Activated T-helper 2 cell treated with anti-CD3 and anti-CD28 coated beads, Interferon-gamma antibody, Interleukin-2, Interleukin-4, amounts not matched to agents 10 μg/mL and 5 μg/mL and 100 μg/mL, durations not matched to agents 14 hours and 24 hours and 36 hours (primary cell): ENCODE measurements around the gene NCF4. TPM values are rescaled to one million over a fixed set of nuclear protein-coding genes. Genes with fewer than 3 reads are reported as not detected.

ENCODE experiments used
- DNase-seq: peaks from one replicate; pipeline ENCODE4 v3.0.0; 2021; ENCODE audit warnings: low spot score
- H3K27ac Mint-ChIP-seq: one replicate; pipeline ENCODE4 v1.8.0; 2021; ENCODE audit warnings: mixed read lengths
- H3K27me3 Mint-ChIP-seq: one replicate; pipeline ENCODE4 v1.8.0; 2021; ENCODE audit warnings: low read depth, mixed read lengths
- H3K36me3 Mint-ChIP-seq: one replicate; pipeline ENCODE4 v1.8.0; 2021; ENCODE audit warnings: low read depth, mixed read lengths
- H3K4me1 Mint-ChIP-seq: one replicate; pipeline ENCODE4 v1.8.0; 2021; ENCODE audit warnings: low read depth, mixed read lengths
- H3K4me3 Mint-ChIP-seq: one replicate; pipeline ENCODE4 v1.8.0; 2021; ENCODE audit warnings: low read depth, mild to moderate bottlenecking, moderate library complexity, mixed read lengths
- H3K9me3 Mint-ChIP-seq: one replicate; pipeline ENCODE4 v1.8.0; 2021; ENCODE audit warnings: mixed read lengths
- intact Hi-C: fragments of 100-400 bp; cut with micrococcal nuclease; formaldehyde crosslinking; loops from one replicate; pipeline ENCODE4 v1.15.1; 2023
- total RNA-seq: library from RNA; stranded (reverse); gene quantifications from 2 replicates; pipeline ENCODE4 v1.2.3, GENCODE V29; 2022

NCF4 gene
- total RNA-seq, 1 donor from 2014 or later: 15.7 TPM

DNA sequence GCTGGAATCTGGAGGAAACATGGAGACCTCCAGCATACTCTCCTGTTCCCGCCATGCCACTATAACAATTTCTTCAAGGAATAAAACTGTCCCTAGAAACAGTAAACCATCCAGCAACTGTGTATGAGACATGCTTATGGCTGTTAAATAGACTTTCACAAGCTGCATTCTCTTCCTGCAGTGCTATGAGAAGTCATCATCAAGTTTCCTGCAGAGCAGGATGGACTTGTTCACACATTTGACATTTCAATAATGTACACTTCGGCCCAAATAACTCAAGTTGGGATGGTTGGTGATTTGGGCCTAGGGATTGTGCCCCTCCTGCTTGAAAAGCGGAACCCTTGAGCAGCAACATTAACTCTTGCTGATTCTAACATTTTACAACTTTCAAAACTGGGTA is 32.5 kb downstream of the NCF4 start:
- intact Hi-C loops: no loop called here
- peaks cover 19% of the 10 kb centered on the region for H3K9me3 Mint-ChIP-seq
- H3K4me3 Mint-ChIP-seq: no peak overlapping the region
- no peak for DNase-seq
- peaks cover 9% of the 10 kb centered on the region for H3K27me3 Mint-ChIP-seq
- no peak overlapping the region for H3K27ac Mint-ChIP-seq
- peaks cover 7% of the 10 kb centered on the region for H3K36me3 Mint-ChIP-seq
- peaks cover 24% of the 10 kb centered on the region for H3K4me1 Mint-ChIP-seq

DNA sequence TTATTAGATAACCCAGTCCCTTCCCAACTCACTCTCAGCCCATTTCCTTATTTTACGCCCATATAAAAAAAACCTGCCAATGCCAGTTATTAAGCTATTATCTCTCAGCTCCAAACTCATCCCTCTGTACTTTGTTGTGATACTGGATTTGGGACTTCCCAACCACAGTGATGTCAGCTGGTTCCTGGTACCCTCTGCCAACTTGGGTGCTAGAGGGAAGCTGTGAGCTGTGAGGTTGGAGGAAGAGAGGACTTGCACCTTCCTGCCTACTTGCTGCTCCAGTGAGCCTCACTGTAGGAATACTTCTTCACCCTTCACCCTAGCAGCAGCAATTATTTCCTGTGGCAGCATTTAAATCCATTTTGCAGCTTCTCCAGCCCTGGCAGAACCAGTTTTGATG is 33.5 kb downstream of the NCF4 start:
- DNase-seq: no peak
- peaks cover 7% of the 10 kb centered on the region for H3K36me3 Mint-ChIP-seq
- no peak overlapping the region for H3K4me3 Mint-ChIP-seq
- no peak overlapping the region for H3K27ac Mint-ChIP-seq
- peaks cover 15% of the 10 kb centered on the region for H3K9me3 Mint-ChIP-seq
- peaks cover 6% of the 10 kb centered on the region for H3K27me3 Mint-ChIP-seq
- intact Hi-C loops: no loop called here
- H3K4me1 Mint-ChIP-seq: peaks cover 28% of the 10 kb centered on the region

DNA sequence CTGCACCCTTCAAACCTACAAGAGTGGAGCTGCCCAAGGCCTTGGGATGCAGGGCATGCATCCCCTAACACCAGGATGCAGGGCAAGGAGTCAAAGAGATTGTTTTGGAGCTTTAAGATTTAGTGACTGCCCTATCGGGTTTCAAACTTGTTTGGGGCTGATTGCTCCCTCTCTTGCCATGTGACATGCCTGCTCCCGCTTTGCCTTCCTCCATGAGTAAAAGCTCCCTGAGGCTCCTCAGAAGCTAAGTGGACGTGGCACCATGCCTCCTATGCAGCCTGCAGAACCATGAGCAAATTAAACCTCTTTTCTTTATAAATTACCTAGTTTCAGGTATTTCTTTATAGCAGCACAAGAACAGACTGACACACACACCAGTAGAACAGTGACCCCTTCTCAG is 36.8 kb downstream of the NCF4 start:
- Mint-ChIP-seq H3K4me3 (no peak overlapping the region), H3K27me3 (peaks cover 2% of the 10 kb centered on the region), H3K27ac (no peak overlapping the region), H3K9me3 (peaks cover 20% of the 10 kb centered on the region), H3K4me1 (peaks cover 41% of the 10 kb centered on the region), H3K36me3 (peaks cover 7% of the 10 kb centered on the region)
- intact Hi-C loops: no loop called here
- DNase-seq: no peak

DNA sequence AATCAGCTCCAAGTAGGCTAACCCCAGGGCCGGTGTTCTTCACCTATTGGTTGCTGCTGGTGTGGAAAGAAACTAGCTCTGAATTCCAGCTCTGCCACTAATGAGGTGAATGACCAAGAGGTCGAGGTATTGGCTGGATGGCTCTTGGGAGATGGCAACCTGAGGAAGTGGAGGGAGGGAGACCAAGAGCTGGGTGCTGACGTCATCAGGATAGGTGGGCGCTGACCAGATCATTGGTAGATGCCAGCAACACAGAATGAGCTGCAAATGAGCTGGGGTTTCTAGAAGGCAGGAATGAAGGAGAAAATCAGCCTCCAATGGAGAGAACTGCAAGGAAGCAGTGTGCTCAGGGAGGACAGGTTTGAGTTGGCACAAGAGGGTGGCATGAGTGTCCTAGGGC is 37.9 kb downstream of the NCF4 start:
- DNase-seq: no peak
- H3K9me3 Mint-ChIP-seq: peaks cover 21% of the 10 kb centered on the region
- H3K27me3 Mint-ChIP-seq: peaks cover 2% of the 10 kb centered on the region
- intact Hi-C loops: no loop called here
- no peak overlapping the region for H3K27ac Mint-ChIP-seq
- no peak overlapping the region for H3K4me3 Mint-ChIP-seq
- H3K36me3 Mint-ChIP-seq: peaks cover 7% of the 10 kb centered on the region
- H3K4me1 Mint-ChIP-seq: peaks cover 31% of the 10 kb centered on the region

DNA sequence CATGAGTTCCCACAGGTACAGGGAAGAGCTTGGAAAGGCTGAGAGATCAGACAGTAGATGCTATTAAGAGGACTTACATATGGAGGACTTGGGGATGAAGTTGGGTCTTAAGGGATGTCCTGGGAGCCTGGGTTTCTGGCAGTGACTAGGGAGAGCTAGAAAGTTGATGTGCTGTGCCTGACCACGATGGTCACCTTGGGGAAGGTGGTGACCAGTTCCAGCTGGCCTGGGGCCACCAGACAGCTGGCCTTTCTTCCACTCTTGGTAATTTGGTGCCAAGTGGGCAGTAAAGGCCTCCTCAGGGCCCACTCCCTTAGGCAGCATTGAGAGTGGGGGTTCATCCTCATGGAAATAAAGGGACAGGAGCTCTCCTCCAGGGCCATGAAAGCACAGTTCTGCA is 38.7 kb downstream of the NCF4 start:
- Mint-ChIP-seq H3K27ac (no peak overlapping the region), H3K9me3 (peaks cover 21% of the 10 kb centered on the region), H3K27me3 (peaks cover 2% of the 10 kb centered on the region), H3K36me3 (peaks cover 7% of the 10 kb centered on the region), H3K4me1 (peaks cover 31% of the 10 kb centered on the region), H3K4me3 (no peak overlapping the region)
- DNase-seq: no peak
- intact Hi-C loops: no loop called here

DNA sequence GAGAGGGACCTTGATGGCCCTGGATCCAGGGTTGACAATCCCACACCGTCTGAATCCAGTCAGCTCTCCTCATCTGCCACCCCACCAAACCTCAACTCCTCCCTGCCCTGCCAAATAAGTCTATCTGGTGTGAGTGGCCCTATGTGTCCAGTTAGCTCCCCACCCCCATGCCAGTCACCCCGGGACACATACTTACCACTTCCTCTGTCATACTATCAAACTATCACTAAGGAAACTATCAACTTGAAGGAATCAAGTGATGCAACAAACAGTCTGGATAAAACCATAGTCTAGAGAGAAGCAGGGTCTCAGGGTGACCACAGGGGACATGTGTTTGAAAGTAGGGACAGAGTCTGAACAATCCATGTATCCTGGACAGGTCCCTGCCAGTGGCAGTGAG is 39.4 kb downstream of the NCF4 start:
- intact Hi-C loops: loop anchor here (2.0 kb wide), 2 partner anchors 15 to 39 kb away; partner anchors contain the start of gene NCF4
- H3K27ac Mint-ChIP-seq: peak overlapping the region; percentile 95
- peaks cover 16% of the 10 kb centered on the region for H3K9me3 Mint-ChIP-seq
- H3K4me3 Mint-ChIP-seq: no peak overlapping the region
- H3K27me3 Mint-ChIP-seq: peaks cover 4% of the 10 kb centered on the region
- H3K4me1 Mint-ChIP-seq: peaks cover 31% of the 10 kb centered on the region
- peaks cover 3% of the 10 kb centered on the region for H3K36me3 Mint-ChIP-seq
- DNase-seq: no peak

DNA sequence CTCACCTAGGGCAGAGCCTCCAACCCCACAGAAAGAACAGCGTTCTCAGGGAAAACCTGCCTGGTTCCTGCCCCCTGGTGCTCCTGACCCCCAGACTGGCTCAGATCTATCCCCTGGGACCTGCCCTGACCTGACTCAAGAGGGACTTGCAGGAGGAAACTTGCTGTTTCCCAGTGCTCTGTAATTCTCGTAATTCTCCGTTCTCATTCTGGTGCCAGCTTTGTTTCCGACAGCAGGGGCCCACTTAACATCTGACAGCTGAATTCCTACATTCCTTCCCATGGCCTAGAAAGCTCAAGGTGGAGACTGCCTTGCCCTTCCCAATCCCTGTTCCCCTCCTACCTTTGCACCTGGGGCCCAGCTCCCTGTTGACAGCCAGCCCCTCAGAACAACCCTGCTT is 40.1 kb downstream of the NCF4 start:
- Mint-ChIP-seq H3K4me1 (peaks cover 31% of the 10 kb centered on the region), H3K27ac (peak overlapping the region; percentile 95), H3K4me3 (peak overlapping the region; percentile 57), H3K36me3 (no peaks in the 10 kb centered on the region), H3K27me3 (peaks cover 4% of the 10 kb centered on the region), H3K9me3 (peaks cover 13% of the 10 kb centered on the region)
- intact Hi-C loops: loop anchor here (1.0 to 2.0 kb wide), 3 partner anchors 16 to 40 kb away; partner anchors contain the start of gene NCF4
- no peak for DNase-seq

DNA sequence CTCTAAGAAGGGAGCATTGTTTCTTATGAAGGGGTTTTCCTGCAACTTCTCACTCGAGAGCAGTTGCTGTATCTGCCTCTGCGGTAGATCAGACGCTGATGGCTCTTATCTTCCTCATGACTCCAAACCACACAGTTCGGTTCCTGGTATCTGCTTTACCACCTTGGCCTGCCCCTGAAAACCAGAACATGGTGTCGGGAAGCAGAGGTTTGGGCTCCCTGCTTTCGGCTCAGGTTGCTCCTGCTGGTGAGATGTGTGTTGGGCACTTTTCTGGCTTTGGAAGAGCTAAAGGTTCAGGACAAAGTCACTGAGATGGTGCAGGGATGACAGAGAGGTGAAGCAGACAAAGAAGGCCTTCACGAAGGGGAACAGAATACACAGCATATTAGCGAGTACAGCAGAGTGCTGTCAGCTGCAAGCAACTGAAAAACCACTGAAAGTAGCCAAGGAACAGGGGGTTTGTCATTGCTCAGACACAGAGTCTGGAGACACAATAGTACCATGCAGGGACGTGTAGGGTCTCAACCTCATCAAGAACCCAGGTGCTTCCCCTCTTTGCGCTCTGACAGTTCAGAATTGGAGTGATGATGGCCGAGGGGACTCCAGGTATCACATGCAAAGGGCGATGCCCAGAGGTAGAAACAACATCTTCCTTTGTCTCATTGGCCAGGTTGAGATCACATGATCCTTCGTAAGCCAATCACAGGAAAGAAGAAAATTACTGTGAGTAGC is 40.8 kb downstream of the NCF4 start:
- DNase-seq: peak; percentile 57
- intact Hi-C loops: loop anchor here (1.0 to 2.0 kb wide), 3 partner anchors 17 to 41 kb away; partner anchors contain the start of gene NCF4

DNA sequence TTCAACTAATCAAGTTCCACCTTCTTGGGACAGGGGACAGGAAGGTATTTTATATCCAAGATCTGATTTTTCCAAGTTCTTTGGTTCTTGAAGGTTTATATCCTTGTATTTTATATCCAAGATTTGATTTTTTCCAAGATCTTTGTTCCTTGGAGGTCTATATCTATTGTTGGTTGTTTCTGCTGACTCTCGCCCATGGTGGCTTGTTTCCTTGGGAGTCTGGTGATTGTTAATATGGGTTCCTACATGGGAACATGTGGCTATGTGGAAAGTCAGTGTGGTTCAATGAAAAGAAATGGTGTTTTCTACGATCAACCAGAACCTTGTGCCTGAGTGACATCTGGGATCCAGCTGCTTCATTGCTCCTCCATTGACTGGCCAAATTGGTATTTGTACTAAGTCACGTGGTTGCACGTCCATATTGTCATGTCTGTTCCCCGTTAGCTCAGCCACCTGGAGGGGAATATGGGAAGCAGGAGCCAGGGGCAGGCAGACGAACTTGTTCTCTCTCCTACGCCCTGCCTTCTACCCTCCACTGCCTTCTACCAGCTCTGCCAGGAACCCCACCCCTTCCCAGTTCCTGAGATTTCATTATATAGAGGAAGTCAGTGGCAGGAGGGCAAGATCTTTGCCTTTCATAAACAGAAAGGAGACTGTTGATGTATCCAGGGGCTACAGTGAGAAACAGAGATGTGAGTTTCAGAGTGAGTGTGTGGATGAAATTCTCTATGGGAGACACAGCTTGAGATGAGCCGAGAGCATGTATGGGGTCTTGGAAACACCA is 41.5 kb downstream of the NCF4 start:
- Mint-ChIP-seq H3K36me3 (no peaks in the 10 kb centered on the region), H3K4me1 (peaks cover 29% of the 10 kb centered on the region), H3K27me3 (peaks cover 7% of the 10 kb centered on the region), H3K27ac (peak overlapping the region; percentile 95), H3K4me3 (no peak overlapping the region), H3K9me3 (peaks cover 5% of the 10 kb centered on the region)
- no peak for DNase-seq
- intact Hi-C loops: no loop called here

More for the DNA sequence above, 40.8 kb downstream of the NCF4 start:
- peaks cover 7% of the 10 kb centered on the region for H3K27me3 Mint-ChIP-seq
- peaks cover 10% of the 10 kb centered on the region for H3K9me3 Mint-ChIP-seq
- H3K27ac Mint-ChIP-seq: peak overlapping the region; percentile 95
- peaks cover 31% of the 10 kb centered on the region for H3K4me1 Mint-ChIP-seq
- no peaks in the 10 kb centered on the region for H3K36me3 Mint-ChIP-seq
- H3K4me3 Mint-ChIP-seq: peak overlapping the region; percentile 57

DNA sequence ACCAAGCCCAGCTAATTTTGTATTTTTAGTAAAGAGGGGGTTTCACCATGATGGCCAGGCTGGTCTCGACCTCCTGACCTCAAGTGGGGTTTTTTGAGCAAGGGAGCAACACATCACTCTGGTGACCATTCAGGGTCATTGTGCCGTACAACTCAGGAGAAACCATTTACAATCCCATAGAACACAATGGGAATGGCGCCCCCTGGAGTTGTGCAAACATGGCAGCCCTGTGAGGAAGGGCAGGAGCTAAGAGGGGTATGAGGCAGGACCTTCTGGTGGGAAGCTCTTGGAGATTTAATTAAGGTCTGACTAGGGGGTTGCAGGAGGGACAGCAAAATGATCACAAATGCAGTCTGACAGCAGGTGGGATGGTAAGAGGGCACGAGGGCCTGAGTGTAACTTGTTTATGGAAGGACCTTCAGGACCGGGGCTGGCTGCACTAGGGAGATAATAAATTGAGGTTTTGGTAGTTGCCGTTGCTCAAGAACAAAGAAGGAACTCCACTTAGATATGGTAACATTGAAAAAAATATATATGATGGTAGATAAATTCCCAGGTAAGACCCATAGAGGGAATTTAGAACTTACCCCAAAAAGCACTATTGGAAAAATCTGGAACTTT is 43.6 kb downstream of the NCF4 start:
- intact Hi-C loops: no loop called here
- DNase-seq: no peak
- H3K4me3 Mint-ChIP-seq: no peak overlapping the region
- no peaks in the 10 kb centered on the region for H3K36me3 Mint-ChIP-seq
- peaks cover 5% of the 10 kb centered on the region for H3K9me3 Mint-ChIP-seq
- H3K27me3 Mint-ChIP-seq: peaks cover 13% of the 10 kb centered on the region
- H3K27ac Mint-ChIP-seq: no peak overlapping the region
- H3K4me1 Mint-ChIP-seq: peaks cover 27% of the 10 kb centered on the region

DNA sequence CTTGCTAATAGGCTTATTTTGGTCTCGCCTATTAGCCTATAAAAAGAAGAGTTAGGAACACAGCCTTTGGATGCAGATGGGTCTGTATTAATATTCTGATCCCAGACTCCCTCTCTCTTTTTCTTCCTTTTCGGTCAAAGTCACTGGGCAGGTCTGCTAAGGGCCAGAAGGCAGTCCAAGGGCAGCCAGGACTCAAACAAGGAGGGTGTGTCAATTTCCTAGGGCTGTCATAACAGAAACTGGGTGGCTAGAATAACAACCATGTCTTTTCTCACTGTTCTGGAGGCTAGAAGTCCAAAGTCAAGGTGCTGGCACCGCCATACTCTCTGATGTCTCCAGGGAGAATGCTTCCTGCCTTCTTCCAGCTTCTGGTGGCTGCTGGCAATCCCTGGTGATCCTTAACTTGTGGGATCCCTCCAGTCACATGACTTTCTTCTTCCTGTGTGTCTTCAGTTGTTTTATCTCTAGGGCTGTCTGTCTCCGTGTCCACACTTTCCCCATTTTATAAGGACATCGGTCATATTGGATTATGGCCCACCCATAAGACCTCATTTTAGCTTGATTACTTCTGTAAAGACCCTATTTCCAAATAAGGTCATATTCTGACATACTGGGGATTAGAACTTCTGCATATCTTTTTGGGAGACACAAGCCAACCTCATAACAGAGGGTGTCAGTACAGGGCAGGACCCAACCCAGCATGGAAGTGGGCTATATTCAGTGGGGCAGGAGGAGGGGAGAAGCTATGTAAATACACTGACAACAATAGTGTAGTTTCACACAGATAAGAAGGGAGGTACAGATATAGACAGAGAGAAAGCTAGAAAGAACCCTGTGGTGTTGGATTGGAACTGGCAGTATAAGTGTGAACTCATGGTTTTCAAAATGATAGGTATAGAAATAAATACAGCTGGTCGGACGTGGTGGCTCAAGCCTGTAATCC is 46.7 kb downstream of the NCF4 start:
- Mint-ChIP-seq H3K27me3 (peaks cover 31% of the 10 kb centered on the region), H3K36me3 (no peaks in the 10 kb centered on the region), H3K9me3 (peaks cover 1% of the 10 kb centered on the region), H3K27ac (no peak overlapping the region), H3K4me1 (peaks cover 5% of the 10 kb centered on the region), H3K4me3 (no peak overlapping the region)
- intact Hi-C loops: no loop called here
- no peak for DNase-seq

DNA sequence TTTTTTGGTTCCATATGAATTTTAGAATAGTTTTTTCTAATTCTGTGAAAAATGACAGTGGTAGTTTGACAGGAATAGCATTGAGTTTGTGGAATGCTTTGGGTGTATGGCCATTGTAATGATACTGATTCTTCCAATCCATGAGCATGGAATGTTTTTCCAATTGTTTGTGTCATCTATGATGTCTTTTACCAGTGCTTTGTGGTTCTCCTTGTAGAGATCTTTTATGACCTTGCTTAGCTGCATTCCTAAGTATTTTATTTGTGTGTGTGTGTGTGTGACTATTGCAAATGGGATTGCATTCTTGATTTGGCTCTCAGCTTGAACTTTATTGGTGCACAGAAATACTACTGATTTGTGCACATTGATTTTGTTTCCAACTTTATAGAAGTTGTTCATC is 49.7 kb downstream of the NCF4 start:
- H3K27ac Mint-ChIP-seq: no peak overlapping the region
- peaks cover 29% of the 10 kb centered on the region for H3K27me3 Mint-ChIP-seq
- no peaks in the 10 kb centered on the region for H3K36me3 Mint-ChIP-seq
- DNase-seq: no peak
- no peak overlapping the region for H3K4me3 Mint-ChIP-seq
- H3K9me3 Mint-ChIP-seq: no peaks in the 10 kb centered on the region
- H3K4me1 Mint-ChIP-seq: peaks cover 14% of the 10 kb centered on the region
- intact Hi-C loops: no loop called here
